Right lobe of liver (tissue), 4 donors: ENCODE measurements around the gene TUBA1A.

Source experiments
- CTCF ChIP-seq, 4 donors: fragments of 200-600 bp in 3 of 4; fragments of 450-650 bp in 1 of 4; IDR thresholded peaks; one replicate each; pipeline versions ENCODE4 v1.5.1 to v1.8.0; 2016 to 2022; ENCODE audit warnings: antibody characterized with exemption in 4 of 4, mild to moderate bottlenecking in 2 of 4
- POLR2A ChIP-seq: fragments of 450-650 bp; IDR thresholded peaks from one replicate; pipeline ENCODE4 v1.6.1; 2017; ENCODE audit warnings: antibody characterized with exemption, mild to moderate bottlenecking
- donor health status: DM: no; HTN: no; CAD: no.
- donor health status: DM: no; HTN: no; CAD: no.
- donor health status: DM: no; HTN: yes; CAD: no.

GRCh38 chr12:49198431-49199155 lies 9.7 kb upstream of the TUBA1A start:
- TF ChIP-seq POLR2A: no peak
- no peak for TF ChIP-seq CTCF (IDR thresholded peaks at IDR 0.05)
